Kidney capillary endothelial cell (primary cell): ENCODE measurements around the gene TBC1D8.
A peak's percentile ranks its signal among the peaks of the same experiment; 100 is the strongest.

Experiments used
- DNase-seq: peaks from one replicate; pipeline ENCODE4 v3.0.0-alpha.2; 2018; ENCODE audit warnings: low spot score

TBC1D8 gene

DNA sequence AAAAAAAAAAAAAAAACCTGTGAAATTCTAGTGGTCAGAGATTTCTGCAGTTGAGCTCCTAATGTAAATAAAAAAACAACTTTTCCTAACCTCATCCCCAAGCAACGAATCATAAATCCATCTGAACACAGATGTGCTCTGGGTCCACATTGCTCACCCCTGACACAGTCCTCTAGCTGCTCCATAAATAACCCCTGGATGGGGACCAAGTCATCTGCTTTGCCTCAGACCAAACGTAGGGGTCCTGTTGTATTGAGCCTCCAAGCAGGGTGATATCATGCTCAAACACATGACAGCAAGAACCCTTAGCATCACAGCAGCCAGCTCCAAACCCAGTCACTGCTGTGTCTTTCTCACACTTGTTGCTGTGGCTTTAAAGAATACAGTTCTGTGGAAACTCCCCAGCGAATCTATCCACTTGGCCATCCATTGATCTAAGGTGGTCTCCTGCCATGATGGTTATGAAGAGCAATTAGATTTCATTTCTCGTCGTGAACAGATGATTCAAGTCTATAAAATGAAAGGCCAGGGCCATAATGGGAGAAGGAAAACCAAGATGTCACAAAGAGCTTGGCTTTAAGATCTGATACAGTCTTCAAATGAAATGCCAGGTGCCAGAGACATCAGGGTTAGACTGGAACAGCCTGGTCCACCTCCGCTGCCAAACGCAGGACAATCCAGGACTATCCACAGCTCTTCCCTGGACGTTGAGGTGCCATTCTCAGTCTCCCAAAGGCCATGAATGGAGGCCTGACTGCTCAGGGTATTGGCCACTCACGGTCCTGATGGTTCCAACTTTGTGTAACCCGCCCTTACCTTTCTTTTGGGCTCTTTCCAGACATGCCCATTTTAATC lies 39.0 kb downstream of the TBC1D8 start:
- DNase-seq = no peak

DNA sequence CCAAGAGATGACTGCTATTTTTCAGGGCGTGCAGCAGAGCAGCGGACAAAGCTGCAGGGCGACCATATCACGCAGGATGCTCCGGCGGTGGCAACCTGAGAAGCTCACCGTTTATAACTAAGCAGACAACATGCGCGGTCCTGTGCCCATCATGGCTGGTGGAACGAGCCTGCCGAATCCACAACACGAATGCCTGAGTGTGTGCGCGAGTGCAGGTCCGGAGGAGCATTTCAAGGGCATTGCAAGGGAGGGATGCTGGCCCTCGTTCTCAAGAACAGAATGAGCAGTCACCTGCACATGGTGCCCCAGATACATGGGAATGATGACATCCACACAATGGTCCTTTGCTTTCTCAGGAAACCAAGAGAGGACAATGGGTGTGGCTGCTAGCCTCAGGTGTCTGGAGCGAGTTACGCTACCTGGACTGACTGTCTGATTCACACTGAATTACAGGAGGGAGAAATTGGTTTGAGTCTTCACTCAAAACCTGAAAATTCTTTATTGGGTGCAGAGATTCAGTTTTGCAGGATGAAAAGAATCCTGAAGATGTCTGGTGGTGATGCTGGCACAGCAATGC lies 39.8 kb downstream of the TBC1D8 start:
- DNase-seq = no peak

DNA sequence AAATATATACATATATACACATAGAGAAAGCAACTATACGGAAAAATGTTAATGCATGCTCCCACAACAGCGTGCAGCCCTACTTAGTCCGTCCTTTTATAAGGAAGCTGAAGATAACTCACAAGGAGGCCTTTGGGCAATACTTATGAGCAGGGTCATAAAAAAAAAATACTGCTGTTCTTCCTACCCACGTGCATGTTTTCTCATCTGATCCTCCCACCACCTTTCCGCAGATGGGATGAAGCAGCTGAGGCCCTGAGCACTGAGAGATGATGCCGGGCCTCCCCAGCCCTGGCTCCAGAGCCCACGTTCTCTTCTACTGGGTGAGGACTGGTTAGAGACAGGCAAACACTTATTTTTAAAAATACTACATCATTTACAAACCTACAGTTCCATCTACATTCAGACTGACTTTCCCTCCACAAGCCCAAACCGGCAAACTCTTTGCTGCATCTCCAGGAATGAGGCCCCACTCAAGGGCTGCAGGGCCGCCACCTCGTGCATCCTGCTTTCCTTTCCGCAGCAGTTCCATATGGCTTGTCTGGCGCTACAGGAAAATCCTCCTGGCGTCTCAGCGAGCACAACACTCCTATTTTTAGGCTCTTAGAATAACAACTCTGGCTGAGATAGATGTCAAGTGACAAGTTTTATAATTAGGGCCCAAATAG lies 41.6 kb downstream of the TBC1D8 start:
- DNase-seq = peak; percentile 69

DNA sequence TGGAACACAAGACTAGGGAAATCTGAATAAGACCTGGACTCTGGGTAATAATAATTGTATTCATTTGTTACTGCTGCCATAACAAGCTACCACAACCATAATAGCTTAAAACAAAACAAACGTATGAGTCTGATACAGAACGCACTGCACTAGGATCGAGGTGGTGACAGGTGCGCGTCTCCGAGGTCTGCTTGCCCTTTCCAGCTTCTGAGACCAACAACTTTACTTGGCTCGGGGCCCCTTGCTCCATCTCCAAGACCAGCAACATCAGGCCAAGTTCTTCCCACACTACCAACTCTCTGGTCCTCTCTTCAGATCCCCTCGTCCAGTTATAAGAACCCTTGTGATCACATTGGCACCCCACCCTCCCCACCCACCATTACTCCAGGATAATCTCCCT lies 42.8 kb downstream of the TBC1D8 start:
- DNase-seq = no peak

DNA sequence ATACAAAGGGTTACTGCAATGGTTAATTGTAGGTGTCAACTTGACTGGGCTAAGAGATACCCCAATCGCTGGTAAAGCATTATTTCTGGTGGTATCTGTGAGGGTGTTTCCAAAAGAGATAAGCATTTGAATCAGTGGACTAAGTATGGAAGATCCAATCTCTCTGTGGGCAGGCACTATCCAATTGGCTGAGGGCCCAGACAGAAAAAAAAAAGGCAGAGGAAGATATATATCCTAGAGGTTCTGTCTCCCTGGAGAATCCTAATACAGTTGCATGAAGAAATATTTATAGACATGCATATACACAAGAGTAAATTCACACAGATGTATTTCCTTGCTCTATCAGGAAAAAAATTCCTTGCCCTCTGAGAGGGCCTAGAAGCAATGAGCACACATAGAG lies 43.9 kb downstream of the TBC1D8 start:
- DNase-seq = no peak

DNA sequence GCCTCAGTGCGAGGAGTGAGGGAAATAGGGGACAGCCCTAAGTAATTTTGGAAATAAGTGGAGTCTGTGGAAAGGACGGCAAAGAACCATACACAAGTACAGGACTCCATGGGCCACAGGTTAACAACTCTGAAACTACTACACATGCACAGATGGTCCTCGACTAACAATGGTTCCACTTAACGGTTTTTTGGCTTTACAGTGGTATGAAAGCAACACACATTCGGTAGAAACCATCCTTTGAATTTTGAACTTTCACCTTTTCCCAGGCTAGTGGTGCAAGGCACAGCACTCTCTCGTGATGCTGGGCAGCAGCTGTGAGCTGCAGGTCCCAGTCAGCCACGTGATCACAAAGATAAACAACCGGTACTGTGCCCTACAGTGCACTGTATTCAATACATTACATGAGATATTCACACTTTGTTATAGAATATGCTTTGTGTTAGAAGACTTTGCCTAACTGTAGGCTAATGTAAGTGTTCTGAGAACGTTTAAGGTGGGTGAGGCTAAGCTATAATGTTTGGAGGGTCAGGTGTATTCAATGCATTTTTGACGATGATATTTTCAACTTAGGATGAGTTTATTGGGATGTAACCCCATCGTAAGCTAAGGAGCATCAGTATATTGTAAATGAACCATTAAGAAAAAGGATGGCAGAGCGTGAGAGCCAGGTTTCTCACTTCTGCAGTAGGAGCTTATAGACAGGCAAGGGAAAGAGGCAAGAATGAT lies 44.6 kb downstream of the TBC1D8 start:
- no peak for DNase-seq

DNA sequence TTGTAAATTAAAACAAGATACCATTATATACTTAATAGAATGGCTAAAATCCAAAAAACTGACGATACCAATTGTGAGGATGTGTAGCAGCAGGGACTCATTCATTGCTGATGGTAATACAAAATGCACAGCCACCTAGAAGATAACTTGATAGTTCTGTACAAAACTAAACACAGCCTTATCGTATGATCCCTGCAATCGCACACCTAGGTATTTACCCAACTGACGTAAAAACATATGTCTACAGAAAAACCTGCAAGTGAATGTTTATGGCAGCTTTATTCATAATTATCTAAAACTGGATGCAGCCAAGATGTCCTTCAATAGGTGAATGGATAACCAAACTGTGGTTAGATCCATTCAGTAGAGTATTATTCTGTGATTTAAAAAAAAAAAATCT lies 45.5 kb downstream of the TBC1D8 start:
- no peak for DNase-seq

DNA sequence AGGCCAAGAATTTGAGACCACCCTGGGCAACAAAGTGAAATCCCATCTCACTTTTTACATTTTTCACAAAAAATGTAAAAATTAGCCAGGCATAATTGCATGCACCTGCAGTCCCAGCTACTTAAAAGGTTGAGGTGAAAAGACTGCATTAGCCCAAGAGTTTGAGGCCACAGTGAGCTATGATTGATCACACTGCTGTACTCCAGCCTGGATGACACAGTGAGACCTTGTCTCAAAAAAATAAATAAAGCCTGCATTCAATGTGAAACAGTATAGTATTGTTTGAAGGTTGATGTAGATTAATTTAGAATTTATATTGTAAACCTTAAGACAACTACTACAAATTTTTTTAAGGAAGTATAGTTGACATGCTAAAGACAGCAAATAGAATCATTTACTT lies 53.5 kb downstream of the TBC1D8 start:
- no peak for DNase-seq

DNA sequence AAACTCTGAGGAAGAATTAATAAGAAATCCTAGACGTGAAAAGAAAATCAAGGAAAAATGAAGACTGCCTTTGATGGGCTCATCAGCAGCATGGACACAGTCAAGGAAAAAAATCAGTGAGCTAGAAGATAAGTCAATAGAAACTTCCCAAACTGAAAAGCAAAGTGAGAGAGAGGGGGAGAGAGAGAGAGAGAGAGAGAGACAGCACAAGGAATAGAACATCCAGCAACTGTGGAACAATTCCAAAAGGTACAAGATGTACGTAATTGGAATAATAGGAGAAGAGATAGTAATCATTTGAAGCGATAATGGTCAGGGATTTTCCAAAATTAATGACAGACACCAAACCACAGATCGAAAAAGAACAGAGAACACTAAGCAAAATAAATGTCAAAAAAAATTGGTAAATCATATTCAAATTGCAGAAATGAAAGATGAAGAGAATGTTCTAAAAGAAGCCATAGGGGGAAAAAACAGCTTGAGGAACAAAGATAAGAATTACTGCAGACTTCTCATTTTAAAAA lies 54.5 kb downstream of the TBC1D8 start:
- no peak for DNase-seq

DNA sequence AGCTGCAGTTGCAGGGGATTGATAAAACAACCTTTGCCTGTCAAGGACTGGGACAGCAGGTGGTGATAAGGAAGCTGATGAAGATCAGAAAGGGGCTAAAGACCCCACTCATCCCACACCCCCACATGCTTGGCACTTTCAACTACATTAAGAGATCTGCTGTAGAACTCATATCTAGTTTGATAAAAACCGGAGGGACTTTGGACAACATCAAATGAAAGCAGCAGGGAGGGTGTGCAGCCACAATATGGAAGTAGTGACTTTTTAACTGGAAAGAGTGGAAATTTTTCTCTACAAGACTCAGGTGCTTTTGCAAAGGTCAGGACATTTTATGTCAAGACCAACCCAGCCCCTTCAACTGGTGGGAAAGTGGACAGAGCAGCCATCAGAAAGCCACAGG lies 56.8 kb downstream of the TBC1D8 start:
- no peak for DNase-seq

DNA sequence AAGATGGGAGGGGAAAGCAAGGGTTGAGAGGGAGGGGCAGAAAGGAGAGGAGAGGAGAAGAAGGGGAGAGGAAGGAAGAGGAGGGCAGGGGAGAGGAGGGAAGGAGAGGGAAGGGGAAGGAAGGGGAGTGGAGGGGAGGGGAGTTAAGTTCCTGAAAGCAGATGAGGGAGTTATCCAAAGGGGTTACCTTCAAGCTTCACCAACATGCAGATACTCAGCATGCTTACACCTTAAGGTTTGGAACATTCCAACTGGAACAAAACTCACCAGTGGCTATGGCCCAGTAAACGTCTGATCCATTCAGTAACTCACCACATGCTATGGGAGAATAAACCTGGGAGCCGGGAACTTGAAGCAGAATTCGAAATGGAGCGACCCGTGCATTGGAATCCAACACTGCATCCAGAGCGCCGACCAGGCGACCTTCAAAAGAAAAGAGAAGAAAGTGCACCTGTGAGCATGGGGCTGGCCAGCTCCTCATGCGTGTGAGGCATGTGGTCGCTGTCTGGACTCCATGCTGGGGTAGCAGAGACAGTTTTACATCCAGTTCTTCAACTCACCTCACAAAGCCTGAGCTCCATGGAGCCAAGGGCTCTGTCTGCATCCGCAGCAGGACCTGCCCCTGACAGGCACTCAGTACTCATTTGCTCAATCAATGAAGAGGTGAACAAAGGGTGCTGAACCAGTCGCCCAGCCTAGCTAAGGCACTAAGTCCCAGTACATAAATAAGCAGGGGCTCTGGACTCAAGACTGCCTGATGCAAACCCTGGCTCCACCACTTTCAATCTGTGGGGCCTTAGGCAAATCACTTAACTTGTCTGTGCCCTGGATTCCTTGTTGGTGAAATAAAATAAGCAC lies 61.0 kb downstream of the TBC1D8 start:
- DNase-seq = no peak

DNA sequence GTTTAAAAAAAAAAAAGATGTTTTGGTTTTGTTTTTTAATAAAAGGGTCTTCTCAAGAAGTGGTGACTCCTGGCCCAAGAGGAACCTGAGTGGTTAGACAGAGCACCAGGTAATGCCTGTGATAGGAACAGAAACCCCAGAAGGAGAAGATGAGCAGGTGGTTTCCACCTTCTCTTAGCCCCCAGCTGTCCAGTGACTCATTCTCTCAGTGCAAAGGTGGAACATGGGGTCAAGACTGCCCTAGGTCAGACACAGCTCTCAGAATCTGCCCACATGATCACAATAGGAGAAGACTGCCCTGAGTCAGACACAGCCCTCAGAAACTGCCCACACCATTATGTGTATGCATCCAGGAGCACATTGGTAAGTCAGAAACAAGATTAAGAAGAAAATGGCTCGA lies 61.8 kb downstream of the TBC1D8 start:
- no peak for DNase-seq

DNA sequence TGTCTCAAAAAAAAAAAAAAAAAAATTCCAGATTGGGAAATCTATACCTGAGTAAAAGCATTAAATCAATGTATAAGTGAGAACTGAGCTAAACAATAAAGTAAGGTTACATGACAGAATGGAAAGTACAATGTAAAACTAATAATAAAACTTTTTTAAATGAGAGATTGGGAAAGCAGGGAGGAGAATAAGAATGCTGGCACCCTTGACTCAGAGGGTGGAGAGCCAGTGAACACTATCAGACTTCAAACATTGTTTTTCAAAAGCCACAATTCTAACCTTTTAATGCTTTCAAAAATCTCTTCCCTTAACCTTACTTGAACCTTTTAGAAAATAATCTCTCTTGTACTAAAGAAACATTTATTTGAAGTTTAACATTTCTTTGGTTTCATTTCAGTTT lies 63.5 kb downstream of the TBC1D8 start:
- no peak for DNase-seq

DNA sequence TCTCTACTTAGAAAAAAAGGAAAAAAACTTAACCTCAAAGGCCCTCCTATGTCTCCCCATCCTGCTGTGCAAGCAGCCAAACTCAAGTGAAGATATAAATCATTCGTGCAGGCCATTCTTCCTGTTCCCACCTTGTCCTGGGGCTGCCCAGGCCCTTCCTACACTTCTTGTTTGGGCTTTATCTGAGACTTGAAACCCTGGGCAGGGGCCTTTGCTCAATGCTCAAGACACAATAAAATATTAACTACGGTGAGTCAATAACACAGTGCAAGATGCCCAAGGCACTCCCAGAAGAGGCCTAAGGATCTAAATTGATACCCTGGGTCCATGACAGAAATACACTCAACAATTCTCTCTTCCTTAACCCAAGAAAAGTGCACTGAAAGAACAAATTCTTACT lies 67.6 kb downstream of the TBC1D8 start:
- no peak for DNase-seq

DNA sequence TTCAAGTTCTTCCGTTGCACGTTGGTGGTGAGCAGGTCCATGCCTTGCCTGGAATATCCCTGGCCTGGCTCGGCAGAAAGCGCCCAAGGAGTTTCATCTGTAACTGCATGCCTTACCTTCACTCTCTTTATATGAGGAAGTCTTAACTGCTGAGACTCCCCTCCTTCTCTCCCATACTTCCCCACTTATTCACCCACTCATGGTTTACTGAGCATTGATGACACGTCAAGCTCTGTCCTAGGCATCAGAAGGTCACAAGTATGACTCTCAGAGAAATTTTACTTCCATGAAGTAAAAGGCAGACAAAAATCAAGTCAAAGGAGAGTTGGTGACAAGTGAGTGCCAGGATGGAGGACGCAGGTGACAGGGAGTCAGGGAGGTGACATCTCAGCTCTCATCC lies 68.2 kb downstream of the TBC1D8 start:
- DNase-seq = no peak

DNA sequence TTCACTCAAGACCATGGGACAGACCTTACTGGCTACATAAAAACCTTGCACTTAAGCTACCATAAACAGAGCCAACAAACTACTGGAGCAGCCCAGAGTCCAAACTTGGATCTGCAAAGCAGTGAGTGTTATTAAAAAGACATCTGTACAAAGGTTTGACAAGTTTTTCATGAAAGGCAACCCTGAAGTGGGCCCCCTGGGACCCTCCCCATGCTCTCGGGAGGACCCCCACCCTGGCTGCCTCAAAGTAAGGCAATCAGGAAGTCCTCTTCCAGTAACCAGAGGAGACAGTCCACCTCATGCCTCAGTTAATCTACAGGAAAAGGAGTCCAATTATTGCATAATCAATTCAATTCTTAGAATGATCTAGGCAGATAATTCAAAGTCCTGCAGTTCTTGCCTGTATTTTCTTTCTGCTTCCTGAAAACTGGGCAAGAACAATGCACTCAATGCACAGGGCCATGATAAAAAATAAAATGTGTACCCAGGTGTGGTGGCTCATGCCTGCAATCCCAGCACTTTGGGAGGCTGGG lies 69.7 kb downstream of the TBC1D8 start:
- no peak for DNase-seq

DNA sequence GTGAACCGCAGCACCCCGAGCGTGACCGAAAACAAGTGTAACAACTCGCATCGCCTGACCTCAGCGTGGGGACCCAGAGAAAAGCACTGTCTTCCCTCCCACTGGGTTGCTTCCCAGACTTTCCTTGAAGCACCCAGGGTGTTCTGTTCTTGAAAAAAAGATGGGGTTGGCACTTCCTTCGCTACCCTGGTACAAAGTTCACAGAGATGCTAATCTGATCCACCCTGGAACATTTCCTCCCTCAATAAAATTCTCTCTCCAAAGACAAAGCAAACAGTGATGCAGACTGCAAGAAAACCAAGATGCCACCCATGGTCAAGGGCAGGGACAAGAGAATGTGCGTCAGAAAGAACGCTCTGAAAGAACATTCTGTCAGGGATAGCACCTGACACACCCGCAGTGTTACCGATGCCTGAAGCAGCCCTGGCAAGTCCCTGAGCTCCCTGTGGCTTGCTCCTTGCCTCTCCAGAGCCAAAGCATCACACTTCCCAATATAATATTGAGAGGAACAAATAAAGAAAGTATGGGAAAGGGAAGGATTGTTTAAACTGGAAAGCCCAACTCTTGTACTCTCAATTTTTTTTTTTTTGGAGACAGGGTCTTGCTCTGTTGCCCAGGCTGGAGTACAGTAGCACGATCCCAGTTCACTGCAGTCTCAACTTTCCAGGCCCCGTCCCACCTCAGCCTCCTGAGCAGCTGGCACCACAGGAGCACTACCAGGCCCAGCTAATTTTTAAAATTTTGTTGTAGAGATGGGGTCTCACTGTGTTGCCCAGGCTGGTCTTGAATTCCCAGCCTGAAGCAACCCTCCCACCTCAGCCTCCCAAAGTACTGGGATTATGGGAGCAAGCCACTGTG lies 70.7 kb downstream of the TBC1D8 start:
- no peak for DNase-seq

DNA sequence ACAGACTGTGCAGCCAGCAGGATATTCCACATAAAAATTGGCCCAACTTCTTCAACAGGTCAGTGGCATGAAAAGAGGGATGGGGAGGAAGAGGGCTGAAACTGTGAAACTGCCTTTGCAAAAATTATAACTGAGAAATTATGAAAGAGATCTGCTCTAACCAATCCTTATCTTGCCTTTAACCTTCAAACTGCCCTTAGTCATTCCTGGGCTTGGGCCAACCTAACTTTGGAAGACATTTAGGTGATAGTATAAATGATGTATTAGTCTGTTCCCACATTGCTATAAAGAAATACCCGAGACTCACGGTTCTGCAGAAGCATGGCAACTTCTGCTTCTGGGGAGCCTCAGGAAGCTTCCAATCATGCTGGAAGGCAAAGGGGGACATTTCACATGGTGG lies 74.6 kb downstream of the TBC1D8 start:
- DNase-seq = no peak

DNA sequence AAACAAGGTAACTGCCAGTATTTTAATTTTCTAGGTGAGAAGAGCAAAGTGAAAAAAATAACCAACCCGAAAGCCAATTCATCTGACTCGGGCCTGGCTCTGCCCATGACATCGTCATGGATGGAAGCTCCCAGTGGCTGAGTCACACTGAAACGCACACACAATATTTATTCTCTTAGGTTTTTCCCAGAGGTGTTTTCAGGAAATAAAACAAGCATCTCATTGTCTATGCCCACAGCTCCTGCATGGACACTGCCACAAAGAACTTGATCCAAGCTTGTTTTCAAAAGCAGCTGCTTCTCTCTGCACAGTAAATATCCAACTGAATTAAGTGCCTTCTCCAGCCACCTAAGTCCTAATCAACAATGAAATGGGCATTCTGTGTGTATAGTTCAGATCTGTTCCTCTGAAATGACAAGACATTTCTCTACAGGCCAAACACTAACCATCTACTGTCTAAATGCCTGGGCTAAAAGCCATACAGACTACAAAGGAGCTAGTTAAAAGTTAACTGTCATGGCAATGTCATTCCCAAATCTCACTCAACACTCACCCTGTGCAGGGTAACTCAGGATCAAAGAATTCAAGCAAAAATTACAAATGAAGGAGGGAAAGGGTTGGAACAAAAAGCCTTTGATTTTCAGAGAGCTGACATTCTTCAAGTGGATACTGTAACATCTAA lies 86.2 kb downstream of the TBC1D8 start:
- DNase-seq = peak; percentile 52

DNA sequence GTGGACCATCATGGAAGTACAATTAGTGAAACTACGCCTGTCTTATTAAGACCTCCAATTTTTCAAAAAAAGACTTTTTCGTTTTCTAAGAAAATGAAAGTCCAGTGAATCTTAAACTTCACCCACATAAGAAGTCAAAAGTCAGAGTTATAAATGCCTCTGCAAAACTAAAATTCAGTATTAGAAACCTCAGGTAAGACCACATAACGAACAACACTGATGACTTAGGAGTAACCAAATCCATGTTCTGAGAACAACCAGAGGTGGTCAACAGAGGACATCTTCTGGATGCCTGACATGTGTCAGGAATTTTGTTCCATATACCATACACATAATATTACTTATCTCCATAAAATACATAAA lies 86.7 kb downstream of the TBC1D8 start:
- DNase-seq = no peak
